ENCODE results near the gene CC2D1A.

DNA sequence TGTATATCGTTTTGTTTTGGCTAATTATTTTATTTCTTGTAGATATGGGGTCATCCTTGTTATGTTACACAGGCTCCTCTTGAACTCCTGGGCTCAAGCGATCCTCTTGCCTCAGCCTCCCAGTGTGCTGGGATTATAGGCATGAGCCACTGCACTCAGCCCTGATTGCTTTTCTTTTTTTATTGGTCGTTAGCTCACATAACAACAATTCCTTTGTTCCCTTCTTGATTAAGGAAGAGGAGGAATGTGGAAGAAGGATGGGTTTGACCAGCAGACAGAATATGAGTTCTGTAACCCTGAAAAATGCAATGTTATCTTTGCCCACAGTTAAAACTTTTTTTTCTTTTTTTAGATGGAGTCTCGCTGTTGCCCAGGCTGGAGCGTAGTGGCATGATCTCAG lies 11.4 kb upstream of the CC2D1A start:
- TF ChIP-seq, protein P1, sequence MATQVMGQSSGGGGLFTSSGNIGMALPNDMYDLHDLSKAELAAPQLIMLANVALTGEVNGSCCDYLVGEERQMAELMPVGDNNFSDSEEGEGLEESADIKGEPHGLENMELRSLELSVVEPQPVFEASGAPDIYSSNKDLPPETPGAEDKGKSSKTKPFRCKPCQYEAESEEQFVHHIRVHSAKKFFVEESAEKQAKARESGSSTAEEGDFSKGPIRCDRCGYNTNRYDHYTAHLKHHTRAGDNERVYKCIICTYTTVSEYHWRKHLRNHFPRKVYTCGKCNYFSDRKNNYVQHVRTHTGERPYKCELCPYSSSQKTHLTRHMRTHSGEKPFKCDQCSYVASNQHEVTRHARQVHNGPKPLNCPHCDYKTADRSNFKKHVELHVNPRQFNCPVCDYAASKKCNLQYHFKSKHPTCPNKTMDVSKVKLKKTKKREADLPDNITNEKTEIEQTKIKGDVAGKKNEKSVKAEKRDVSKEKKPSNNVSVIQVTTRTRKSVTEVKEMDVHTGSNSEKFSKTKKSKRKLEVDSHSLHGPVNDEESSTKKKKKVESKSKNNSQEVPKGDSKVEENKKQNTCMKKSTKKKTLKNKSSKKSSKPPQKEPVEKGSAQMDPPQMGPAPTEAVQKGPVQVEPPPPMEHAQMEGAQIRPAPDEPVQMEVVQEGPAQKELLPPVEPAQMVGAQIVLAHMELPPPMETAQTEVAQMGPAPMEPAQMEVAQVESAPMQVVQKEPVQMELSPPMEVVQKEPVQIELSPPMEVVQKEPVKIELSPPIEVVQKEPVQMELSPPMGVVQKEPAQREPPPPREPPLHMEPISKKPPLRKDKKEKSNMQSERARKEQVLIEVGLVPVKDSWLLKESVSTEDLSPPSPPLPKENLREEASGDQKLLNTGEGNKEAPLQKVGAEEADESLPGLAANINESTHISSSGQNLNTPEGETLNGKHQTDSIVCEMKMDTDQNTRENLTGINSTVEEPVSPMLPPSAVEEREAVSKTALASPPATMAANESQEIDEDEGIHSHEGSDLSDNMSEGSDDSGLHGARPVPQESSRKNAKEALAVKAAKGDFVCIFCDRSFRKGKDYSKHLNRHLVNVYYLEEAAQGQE (IDR thresholded peaks at IDR 0.05; ENCODE audit: low read depth): no peak
- TF ChIP-seq, protein P2, sequence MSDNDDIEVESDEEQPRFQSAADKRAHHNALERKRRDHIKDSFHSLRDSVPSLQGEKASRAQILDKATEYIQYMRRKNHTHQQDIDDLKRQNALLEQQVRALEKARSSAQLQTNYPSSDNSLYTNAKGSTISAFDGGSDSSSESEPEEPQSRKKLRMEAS (IDR thresholded peaks at IDR 0.05): no peak
- TF ChIP-seq ZBTB7A (IDR thresholded peaks at IDR 0.05; ENCODE audit: low read depth): no peak
- no peak for TF ChIP-seq TCF12 (IDR thresholded peaks at IDR 0.05; ENCODE audit: low read depth)
- no peak for TF ChIP-seq EGR1 (IDR thresholded peaks at IDR 0.05)
- TF ChIP-seq YY1 (IDR thresholded peaks at IDR 0.05; ENCODE audit: low read depth): no peak
- no peak for TF ChIP-seq CEBPB (IDR thresholded peaks at IDR 0.05)
- TF ChIP-seq RAD21 (IDR thresholded peaks at IDR 0.05; ENCODE audit: low read depth): no peak

Data from Ishikawa (cell line).